Measurements from ENCODE around the gene CBX1.

Gene CBX1

GRCh38 chr17:48062273-48062672, 39.0 kb downstream of the CBX1 start:
- no peaks in the 10 kb centered on the region for H3K27me3 ChIP-seq (replicated peaks; ENCODE audit: insufficient read depth, low read length)

GRCh38 chr17:48060249-48060648, 41.0 kb downstream of the CBX1 start:
- peaks cover 11% of the 10 kb centered on the region; the same call in 1 of the 2 replicates for H3F3A ChIP-seq (ENCODE audit: insufficient read depth, low read length)
- no peak overlapping the region for H2AFZ ChIP-seq (ENCODE audit: low read length)
- H3K9ac ChIP-seq (ENCODE audit: low read length) = no peak overlapping the region
- no peaks in the 10 kb centered on the region for H3K27me3 ChIP-seq (replicated peaks; ENCODE audit: insufficient read depth, low read length)
- H3K4me2 ChIP-seq (ENCODE audit: low read depth, low read length) = no peak overlapping the region
- H3K4me3 ChIP-seq (ENCODE audit: low read length) = no peak overlapping the region
- TF ChIP-seq EZH2phosphoT487 (IDR thresholded peaks at IDR 0.05; ENCODE audit: low read length) (no peak), EZH2 (optimal IDR thresholded peaks at IDR 0.05; ENCODE audit: low read depth, low read length) (no peak), CTCF (IDR thresholded peaks at IDR 0.05; ENCODE audit: low read length) (no peak)
- H3K27ac ChIP-seq (ENCODE audit: low read length) = no peak overlapping the region
- no peak for DNase-seq
- H3K4me1 ChIP-seq (ENCODE audit: low read length) = peaks cover 20% of the 10 kb centered on the region
- H3K36me3 ChIP-seq (replicated peaks; ENCODE audit: insufficient read depth, low read length) = peaks cover 24% of the 10 kb centered on the region
- H3K9me2 ChIP-seq (replicated peaks; ENCODE audit: insufficient read depth, low read length) = no peaks in the 10 kb centered on the region
- no peaks in the 10 kb centered on the region for H3K9me3 ChIP-seq (replicated peaks; ENCODE audit: insufficient read depth, low read length)
- H3K79me2 ChIP-seq (ENCODE audit: low read length) = peaks cover 71% of the 10 kb centered on the region
- no peaks in the 10 kb centered on the region for H4K20me1 ChIP-seq (ENCODE audit: insufficient read depth, low read length)

More at GRCh38 chr17:48062273-48062672, 39.0 kb downstream of the CBX1 start:
- Histone ChIP-seq H3K9me2 (replicated peaks; ENCODE audit: insufficient read depth, low read length) (no peaks in the 10 kb centered on the region), H3K36me3 (replicated peaks; ENCODE audit: insufficient read depth, low read length) (peaks cover 15% of the 10 kb centered on the region; the same call in 1 of the 2 replicates), H3K9ac (ENCODE audit: low read length) (no peak overlapping the region), H3F3A (ENCODE audit: insufficient read depth, low read length) (peaks cover 11% of the 10 kb centered on the region; the same call in 1 of the 2 replicates), H3K27ac (ENCODE audit: low read length) (no peak overlapping the region), H3K9me3 (replicated peaks; ENCODE audit: insufficient read depth, low read length) (no peaks in the 10 kb centered on the region), H2AFZ (ENCODE audit: low read length) (no peak overlapping the region), H3K4me2 (ENCODE audit: low read depth, low read length) (no peak overlapping the region), H3K79me2 (ENCODE audit: low read length) (peaks cover 51% of the 10 kb centered on the region), H3K4me3 (ENCODE audit: low read length) (no peak overlapping the region), H4K20me1 (ENCODE audit: insufficient read depth, low read length) (no peaks in the 10 kb centered on the region), H3K4me1 (ENCODE audit: low read length) (peaks cover 3% of the 10 kb centered on the region)
- no peak for TF ChIP-seq EZH2phosphoT487 (IDR thresholded peaks at IDR 0.05; ENCODE audit: low read length)
- TF ChIP-seq EZH2 (optimal IDR thresholded peaks at IDR 0.05; ENCODE audit: low read depth, low read length) = no peak
- no peak for TF ChIP-seq CTCF (IDR thresholded peaks at IDR 0.05; ENCODE audit: low read length)
- no peak for DNase-seq

- Histone ChIP-seq H3K9ac (ENCODE audit: low read length) (no peak overlapping the region), H3K9me2 (replicated peaks; ENCODE audit: insufficient read depth, low read length) (no peaks in the 10 kb centered on the region), H3K9me3 (replicated peaks; ENCODE audit: insufficient read depth, low read length) (no peaks in the 10 kb centered on the region), H4K20me1 (ENCODE audit: insufficient read depth, low read length) (no peaks in the 10 kb centered on the region), H3K4me3 (ENCODE audit: low read length) (no peak overlapping the region), H3K4me2 (ENCODE audit: low read depth, low read length) (no peak overlapping the region), H3K36me3 (replicated peaks; ENCODE audit: insufficient read depth, low read length) (peaks cover 24% of the 10 kb centered on the region), H3K4me1 (ENCODE audit: low read length) (peaks cover 28% of the 10 kb centered on the region), H3K27ac (ENCODE audit: low read length) (no peak overlapping the region), H3F3A (ENCODE audit: insufficient read depth, low read length) (0 out of 2 replicates have a peak, but pooled peaks cover 4% of the 10 kb centered on the region), H2AFZ (ENCODE audit: low read length) (no peak overlapping the region), H3K27me3 (replicated peaks; ENCODE audit: insufficient read depth, low read length) (no peaks in the 10 kb centered on the region), H3K79me2 (ENCODE audit: low read length) (peaks cover 74% of the 10 kb centered on the region)
- no peak for TF ChIP-seq EZH2phosphoT487 (IDR thresholded peaks at IDR 0.05; ENCODE audit: low read length)
- no peak for TF ChIP-seq EZH2 (optimal IDR thresholded peaks at IDR 0.05; ENCODE audit: low read depth, low read length)
- TF ChIP-seq CTCF (IDR thresholded peaks at IDR 0.05; ENCODE audit: low read length) = no peak
- DNase-seq = no peak
Measured at GRCh38 chr17:48059125-48059668, 42.1 kb downstream of the CBX1 start.
